SU-DHL-6 (cell line): ENCODE data around the gene RNF217.

Source experiments
- H2AFZ ChIP-seq: fragments of 200-600 bp; sonication (generic); 2 replicates; pipeline ENCODE4 v1.6.1; 2014; ENCODE audit warnings: low read depth, mild to moderate bottlenecking, moderate library complexity, mixed read lengths, antibody characterized with exemption, low read length; ENCODE audit not compliant: severe bottlenecking
- H3F3A ChIP-seq: fragments of 200-600 bp; shearing (Covaris generic); 2 replicates; pipeline ENCODE4 v1.6.0; 2016; ENCODE audit warnings: antibody characterized with exemption, mild to moderate bottlenecking; ENCODE audit not compliant: insufficient read depth
- H3K27ac ChIP-seq: fragments of 200-600 bp; sonication (generic); 2 replicates; pipeline ENCODE4 v1.5.1; 2016; ENCODE audit warnings: low read depth, mild to moderate bottlenecking, low read length, moderate library complexity, mixed read lengths
- H3K27me3 ChIP-seq: fragments of 200-600 bp; sonication (generic), shearing (Covaris generic); 2 replicates; pipeline ENCODE4 v1.6.0; 2014; ENCODE audit warnings: mild to moderate bottlenecking, low read length
- H3K36me3 ChIP-seq: fragments of 200-600 bp; sonication (generic); 2 replicates; pipeline ENCODE4 v1.6.1; 2014; ENCODE audit warnings: mild to moderate bottlenecking, low read length, mixed read lengths
- H3K4me2 ChIP-seq: fragments of 300-600, 200-600 bp; shearing (Covaris generic), sonication (generic); 2 replicates; pipeline ENCODE4 v1.6.0; 2014; ENCODE audit warnings: low read length, low read depth, mild to moderate bottlenecking; ENCODE audit not compliant: poor library complexity, severe bottlenecking
- H3K4me3 ChIP-seq: fragments of 200-600 bp; sonication (generic); 2 replicates; pipeline ENCODE4 v1.5.1; 2014; ENCODE audit warnings: antibody characterized with exemption, low read length, mild to moderate bottlenecking, mixed read lengths; ENCODE audit not compliant: insufficient read depth, poor library complexity, severe bottlenecking
- H3K79me2 ChIP-seq: fragments of 200-600 bp; sonication (generic); 2 replicates; pipeline ENCODE4 v1.6.1; 2014; ENCODE audit warnings: mild to moderate bottlenecking, low read length, moderate library complexity; ENCODE audit not compliant: insufficient read depth
- H3K9ac ChIP-seq: fragments of 200-600 bp; sonication (generic); 2 replicates; pipeline ENCODE4 v1.7.0; 2014; ENCODE audit warnings: mild to moderate bottlenecking, low read length
- H3K9me2 ChIP-seq: fragments of 200-600 bp; sonication (generic); replicated peaks from 2 replicates; pipeline ENCODE4 v1.6.1; 2014; ENCODE audit warnings: low read length; ENCODE audit not compliant: insufficient read depth
- H3K9me3 ChIP-seq: fragments of 200-600 bp; sonication (generic); 2 replicates; pipeline ENCODE4 v1.6.1; 2014; ENCODE audit warnings: low read length, mixed read lengths; ENCODE audit not compliant: insufficient read depth
- H4K20me1 ChIP-seq: fragments of 200-600 bp; sonication (generic); 2 replicates; pipeline ENCODE4 v1.6.1; 2014; ENCODE audit warnings: low read depth, mild to moderate bottlenecking, antibody characterized with exemption, low read length, moderate library complexity, mixed read lengths
- CTCF ChIP-seq: fragments of 200-600 bp; sonication (generic); IDR thresholded peaks from one replicate; pipeline ENCODE4 v1.5.1; 2017; ENCODE audit warnings: antibody characterized with exemption, mild to moderate bottlenecking, low read length, moderate library complexity; ENCODE audit not compliant: insufficient read depth, poor library complexity, severe bottlenecking
- EZH2phosphoT487 ChIP-seq: fragments of 200-600 bp; sonication (generic), shearing (Covaris generic); conservative IDR thresholded peaks from 2 replicates; pipeline ENCODE4 v1.6.1; 2018; ENCODE audit warnings: mild to moderate bottlenecking, antibody characterized with exemption, low read length, moderate library complexity, mixed read lengths

The RNF217 gene

GRCh38 chr6:125009578-125009977 lies 47.3 kb downstream of the RNF217 start:
- Histone ChIP-seq H3K9ac (no peak overlapping the region), H3K4me3 (no peak overlapping the region), H4K20me1 (no peaks in the 10 kb centered on the region), H3K27ac (no peak overlapping the region), H2AFZ (no peak overlapping the region), H3K4me2 (no peak overlapping the region), H3K9me2 (no peaks in the 10 kb centered on the region), H3K79me2 (no peaks in the 10 kb centered on the region), H3F3A (no peaks in the 10 kb centered on the region), H3K36me3 (no peaks in the 10 kb centered on the region), H3K9me3 (no peaks in the 10 kb centered on the region), H3K27me3 (no peaks in the 10 kb centered on the region)
- TF ChIP-seq CTCF, result no peak
- no peak for TF ChIP-seq EZH2phosphoT487

- no peaks in the 10 kb centered on the region for H4K20me1 ChIP-seq
- no peaks in the 10 kb centered on the region for H3K9me2 ChIP-seq
- TF ChIP-seq EZH2phosphoT487, result no peak
- no peak for TF ChIP-seq CTCF
- H3K27ac ChIP-seq, result no peak overlapping the region
- H2AFZ ChIP-seq, result no peak overlapping the region
- no peaks in the 10 kb centered on the region for H3K27me3 ChIP-seq
- no peak overlapping the region for H3K4me3 ChIP-seq
- H3K9me3 ChIP-seq, result no peaks in the 10 kb centered on the region
- H3K4me2 ChIP-seq, result no peak overlapping the region
- no peaks in the 10 kb centered on the region for H3F3A ChIP-seq
- H3K9ac ChIP-seq, result no peak overlapping the region
- no peaks in the 10 kb centered on the region for H3K79me2 ChIP-seq
- no peaks in the 10 kb centered on the region for H3K36me3 ChIP-seq
These were observed 51.9 kb downstream of the RNF217 start for GRCh38 chr6:125013938-125014660.

GRCh38 chr6:125014661-125014957 lies 52.4 kb downstream of the RNF217 start:
- H3K79me2 ChIP-seq, result no peaks in the 10 kb centered on the region
- no peaks in the 10 kb centered on the region for H3K27me3 ChIP-seq
- H4K20me1 ChIP-seq, result no peaks in the 10 kb centered on the region
- no peak for TF ChIP-seq EZH2phosphoT487
- no peak for TF ChIP-seq CTCF
- no peak overlapping the region for H2AFZ ChIP-seq
- H3K27ac ChIP-seq, result no peak overlapping the region
- no peak overlapping the region for H3K4me2 ChIP-seq
- no peaks in the 10 kb centered on the region for H3F3A ChIP-seq
- no peak overlapping the region for H3K9ac ChIP-seq
- H3K36me3 ChIP-seq, result no peaks in the 10 kb centered on the region
- no peaks in the 10 kb centered on the region for H3K9me2 ChIP-seq
- no peak overlapping the region for H3K4me3 ChIP-seq
- no peaks in the 10 kb centered on the region for H3K9me3 ChIP-seq
